Activated CD4-positive, alpha-beta T cell treated with anti-CD3 and anti-CD28 coated beads for 1 hour (primary cell): Measurements from ENCODE around the gene RNF152.

Experiments used
- DNase-seq: peaks from one replicate; pipeline ENCODE4 v3.0.0-alpha.2; 2020

The RNF152 gene

GRCh38 chr18:61852496-61852895 is 40.3 kb downstream of the RNF152 start:
- no peak for DNase-seq

DNA sequence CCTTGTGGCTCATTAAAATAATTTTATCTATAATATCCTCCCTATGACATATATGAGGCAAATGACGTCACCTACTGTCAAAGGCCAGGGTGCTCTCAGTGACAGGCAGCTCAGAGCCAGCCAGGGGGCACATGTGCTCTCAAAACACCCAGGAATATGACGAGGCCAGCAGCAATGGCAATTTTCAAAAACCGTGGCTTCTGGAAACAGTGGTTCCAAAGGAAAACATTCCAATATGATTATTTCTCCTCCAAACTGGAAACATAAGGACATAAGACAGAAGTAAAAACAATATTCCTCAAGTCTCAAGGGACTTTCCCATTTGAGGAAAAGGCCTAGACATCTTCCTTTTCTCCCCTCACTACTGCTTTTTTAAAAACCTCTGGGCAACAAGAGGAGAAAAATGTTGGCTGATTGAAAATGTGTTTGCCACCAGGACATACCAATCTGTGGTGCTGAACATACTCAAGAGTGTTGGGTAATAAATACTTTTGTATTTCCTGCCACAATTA is 40.8 kb downstream of the RNF152 start:
- DNase-seq = no peak

DNA sequence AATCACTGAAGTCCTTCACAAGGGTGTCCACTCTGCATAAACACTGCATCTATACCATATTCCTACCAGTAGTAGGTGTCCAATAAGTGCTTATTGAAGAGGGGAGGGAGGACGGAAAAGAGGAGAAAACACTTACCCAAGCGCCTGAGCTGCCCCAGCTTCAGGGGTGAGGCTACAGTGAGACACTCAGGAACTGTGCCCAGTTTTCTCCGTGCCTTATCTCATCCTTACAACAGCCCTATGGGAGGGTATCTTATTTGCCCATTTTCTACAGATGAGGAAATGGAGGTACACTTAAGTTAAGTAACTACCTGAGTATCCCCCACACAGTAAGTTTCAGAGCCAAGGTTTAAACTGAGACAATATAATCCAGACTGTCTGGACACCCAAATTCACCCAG is 41.5 kb downstream of the RNF152 start:
- no peak for DNase-seq

DNA sequence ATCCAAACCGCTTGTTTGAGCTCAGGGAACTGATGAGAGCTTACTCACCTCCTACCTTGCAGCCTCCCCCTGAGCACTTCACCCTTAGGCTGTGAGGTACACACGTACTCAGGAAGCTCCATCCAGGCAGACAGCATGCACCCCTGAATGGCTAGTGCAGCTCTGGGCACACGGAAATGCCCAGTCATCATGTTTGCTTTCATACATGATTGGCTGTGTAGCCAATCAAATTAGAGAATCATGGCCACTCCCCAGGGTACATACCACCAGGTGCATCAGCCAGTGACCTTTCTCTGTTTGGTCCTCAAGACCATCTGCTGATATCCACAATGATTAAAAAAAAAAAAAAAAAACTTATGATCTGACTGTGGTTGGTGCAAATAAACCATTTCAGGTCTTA is 42.1 kb downstream of the RNF152 start:
- DNase-seq = no peak

DNA sequence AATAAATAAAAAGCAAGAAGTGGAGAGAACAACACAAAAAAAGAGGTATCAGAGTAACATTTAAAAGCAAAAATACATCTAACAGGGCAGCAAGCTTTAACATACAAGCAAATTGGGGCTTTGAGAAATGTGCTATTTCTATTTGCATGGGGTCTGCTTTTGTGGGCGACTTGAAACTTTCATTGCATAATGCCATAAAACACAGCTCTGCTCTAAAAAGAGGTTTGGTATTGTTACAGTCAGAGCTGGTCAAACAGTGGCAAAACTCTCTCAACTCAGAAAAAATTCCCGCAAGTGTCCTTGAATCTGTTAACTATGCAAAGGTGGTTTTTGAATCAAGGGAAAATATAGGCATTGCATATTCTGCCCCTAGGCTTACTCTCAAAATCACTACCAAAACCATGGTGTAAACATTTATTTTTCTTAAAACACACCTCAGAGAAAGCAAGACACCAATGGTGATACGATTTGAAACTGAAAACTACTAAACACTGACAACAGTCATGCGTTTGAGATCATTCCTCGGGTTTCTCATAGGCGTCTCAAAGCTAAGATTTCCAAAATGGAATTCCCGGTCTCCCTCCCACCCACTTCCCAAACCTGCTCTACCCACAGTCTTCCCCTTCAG is 45.5 kb downstream of the RNF152 start:
- no peak for DNase-seq

- no peak for DNase-seq
Measured at GRCh38 chr18:61845197-61845596, 47.6 kb downstream of the RNF152 start.

DNA sequence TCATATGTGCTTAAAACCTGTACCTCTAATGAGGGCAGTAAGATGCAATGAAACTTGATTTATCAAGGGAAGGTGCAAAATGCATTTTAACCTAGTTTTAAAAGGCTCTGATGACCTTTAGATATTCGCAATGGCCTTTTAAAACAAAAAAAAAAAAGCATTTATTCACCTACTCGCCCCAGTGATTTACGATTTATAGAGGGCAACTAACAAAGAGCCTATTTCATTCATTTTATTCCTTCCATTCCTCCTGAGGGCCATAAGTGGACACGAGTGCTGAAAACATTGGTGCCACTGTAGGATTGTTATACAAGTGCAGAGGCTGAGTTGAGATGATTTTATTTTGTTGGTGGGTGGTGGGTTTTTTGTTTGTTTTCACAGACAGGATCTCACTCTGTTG is 48.1 kb downstream of the RNF152 start:
- DNase-seq = no peak

GRCh38 chr18:61842146-61842545 is 50.7 kb downstream of the RNF152 start:
- DNase-seq = no peak

DNA sequence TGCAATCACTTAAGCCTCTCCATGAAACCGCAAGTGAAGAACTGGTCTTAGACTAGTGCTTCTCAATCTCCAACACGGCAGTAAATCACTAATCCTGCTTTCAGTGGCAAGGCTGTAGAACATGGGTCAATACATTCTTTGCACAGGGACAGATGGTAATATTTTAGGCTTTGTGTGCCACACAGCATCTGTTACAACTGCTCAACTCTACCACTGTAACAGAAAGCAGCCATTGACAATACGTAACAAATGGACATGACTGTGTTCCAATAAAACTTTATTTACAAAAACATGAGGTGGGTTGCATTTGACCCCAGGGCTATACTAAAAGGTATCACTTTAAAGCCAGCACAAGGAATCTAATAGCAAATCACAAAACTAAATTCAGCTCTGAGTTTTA is 51.1 kb downstream of the RNF152 start:
- DNase-seq = no peak

GRCh38 chr18:61840324-61840723 is 52.5 kb downstream of the RNF152 start:
- no peak for DNase-seq

DNA sequence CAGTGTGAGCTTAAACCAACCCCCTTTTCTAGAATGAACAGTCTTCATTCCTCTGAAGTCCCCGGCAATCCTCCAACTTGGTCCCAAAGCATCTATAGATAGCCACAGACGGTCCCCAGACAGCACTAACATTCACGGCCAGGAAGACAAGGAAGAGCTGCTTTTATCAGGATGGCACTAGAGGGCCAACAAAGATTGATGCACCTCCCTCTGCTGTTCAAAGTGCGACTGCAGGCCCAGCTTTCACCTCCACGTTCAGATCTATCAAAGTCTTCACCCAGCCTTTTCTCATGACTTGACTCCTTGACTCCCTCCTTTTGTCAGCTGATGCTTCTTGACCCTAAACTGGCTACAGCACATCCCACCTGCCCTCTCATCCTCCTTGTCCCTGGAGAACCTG is 54.3 kb downstream of the RNF152 start:
- DNase-seq = no peak

DNA sequence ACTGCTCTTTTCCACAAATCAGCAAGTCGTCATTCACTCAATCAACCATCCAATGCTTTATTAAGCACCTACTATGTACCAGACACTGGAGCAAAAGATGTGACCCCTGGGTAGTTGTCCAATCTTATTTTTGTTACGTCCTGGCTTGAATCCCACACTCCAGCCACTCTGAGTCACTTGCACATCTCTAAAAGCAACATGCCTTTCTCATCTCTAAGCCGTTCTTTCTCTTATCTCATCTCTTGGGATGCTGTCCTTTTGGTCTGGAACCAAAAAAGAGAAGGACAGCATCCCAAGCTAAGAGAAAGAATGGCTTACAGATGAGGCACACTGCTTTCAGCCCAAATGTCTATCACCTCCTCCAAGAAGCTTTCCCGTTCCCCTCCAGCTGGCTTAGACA is 58.8 kb downstream of the RNF152 start:
- no peak for DNase-seq

GRCh38 chr18:61833387-61833786 is 59.4 kb downstream of the RNF152 start:
- no peak for DNase-seq

GRCh38 chr18:61832858-61833257 is 59.9 kb downstream of the RNF152 start:
- no peak for DNase-seq

- no peak for DNase-seq
Measured at GRCh38 chr18:61831071-61831470, 61.7 kb downstream of the RNF152 start.

DNA sequence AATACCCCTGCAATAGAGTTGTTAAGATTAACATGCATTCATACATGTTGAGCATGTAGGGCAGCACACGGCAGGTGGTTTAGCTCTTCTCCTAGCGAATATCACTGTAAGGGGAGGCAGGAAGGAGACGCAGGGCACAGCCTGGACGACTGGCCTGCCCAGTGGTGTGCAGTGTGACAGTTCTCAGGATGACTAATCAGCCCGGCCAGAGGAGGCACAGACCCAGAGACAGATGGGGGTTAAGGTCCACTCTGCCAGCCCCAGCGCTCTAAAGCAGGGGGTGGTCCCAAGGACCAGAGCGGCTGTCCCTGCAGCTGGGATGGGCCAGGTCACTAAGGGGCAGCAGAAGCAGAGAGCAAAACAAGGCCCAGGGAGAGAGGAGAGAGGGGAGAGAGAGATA is 63.7 kb downstream of the RNF152 start:
- DNase-seq = no peak

GRCh38 chr18:61827591-61827990 is 65.2 kb downstream of the RNF152 start:
- no peak for DNase-seq

DNA sequence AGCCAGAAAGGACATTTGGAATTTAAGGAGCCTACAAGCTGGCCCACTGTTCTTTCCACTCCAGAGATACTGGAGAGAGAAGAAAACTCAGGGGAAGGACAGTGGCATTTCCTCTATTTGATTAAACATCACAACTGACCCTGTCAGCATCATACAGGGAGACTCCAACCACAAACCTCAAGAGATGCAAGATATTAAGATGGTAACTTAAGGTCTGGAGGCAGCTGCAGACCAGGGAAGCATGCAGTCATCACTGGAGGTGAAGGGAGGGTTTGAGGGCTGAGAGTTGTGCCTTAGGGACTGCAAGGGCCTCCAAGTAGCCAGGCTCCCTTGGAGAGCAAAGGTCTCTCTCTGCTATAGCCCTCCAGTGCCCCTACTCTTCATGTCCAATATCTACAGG is 67.4 kb downstream of the RNF152 start:
- DNase-seq = no peak

DNA sequence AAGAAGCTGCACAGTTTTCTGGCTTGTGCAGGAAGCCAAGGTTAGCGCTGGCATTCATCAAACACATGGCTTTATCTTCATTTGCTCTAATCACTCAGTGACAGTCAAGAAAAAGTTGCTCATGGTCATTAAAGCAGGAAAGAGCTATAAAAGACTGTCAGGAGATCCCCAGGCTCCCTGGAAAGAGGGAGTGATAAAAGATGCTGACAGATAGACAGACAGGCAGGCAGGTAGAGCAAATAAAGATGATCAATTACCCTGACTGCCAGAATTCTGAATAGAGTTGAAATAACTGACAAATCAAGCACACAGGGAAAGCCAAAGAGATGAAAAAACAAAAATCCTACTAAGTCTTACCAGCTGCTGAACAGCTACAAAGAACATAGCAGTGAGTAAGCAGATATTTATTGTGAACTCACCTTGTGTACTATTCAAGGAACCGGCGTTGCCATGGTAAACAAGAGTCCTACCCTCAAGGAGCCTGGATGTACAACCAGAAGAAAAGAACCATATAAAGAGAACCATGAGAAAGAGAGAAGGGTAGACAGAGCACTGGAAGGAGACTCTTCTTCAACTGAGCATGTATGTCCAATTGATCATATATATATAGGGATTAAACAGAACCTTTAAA is 68.0 kb downstream of the RNF152 start:
- no peak for DNase-seq

DNA sequence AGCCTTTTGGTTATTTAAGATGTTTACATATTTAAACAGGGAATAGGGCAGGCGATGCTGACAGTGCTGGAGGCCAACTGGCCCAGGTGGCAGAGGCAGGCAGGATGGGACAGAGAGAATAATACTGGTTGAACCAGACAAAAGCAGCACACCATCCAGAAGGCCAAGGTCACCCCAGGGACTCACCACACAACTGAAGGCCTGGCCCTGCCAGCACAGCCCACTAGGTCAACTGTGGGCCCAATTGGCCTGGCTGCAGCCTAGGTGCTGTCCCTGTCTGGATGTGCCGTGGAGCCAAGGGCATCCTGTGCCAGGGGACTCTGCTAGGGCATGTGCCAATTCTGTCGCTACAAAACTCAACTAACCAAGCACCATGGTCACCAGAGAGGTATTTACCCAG is 69.2 kb downstream of the RNF152 start:
- no peak for DNase-seq

- DNase-seq = no peak
Measured at GRCh38 chr18:61822879-61823278, 69.9 kb downstream of the RNF152 start.

GRCh38 chr18:61821748-61822147 is 71.1 kb downstream of the RNF152 start:
- no peak for DNase-seq

GRCh38 chr18:61820882-61821281 is 71.9 kb downstream of the RNF152 start:
- DNase-seq = no peak

GRCh38 chr18:61817086-61817485 is 75.7 kb downstream of the RNF152 start:
- DNase-seq = no peak

DNA sequence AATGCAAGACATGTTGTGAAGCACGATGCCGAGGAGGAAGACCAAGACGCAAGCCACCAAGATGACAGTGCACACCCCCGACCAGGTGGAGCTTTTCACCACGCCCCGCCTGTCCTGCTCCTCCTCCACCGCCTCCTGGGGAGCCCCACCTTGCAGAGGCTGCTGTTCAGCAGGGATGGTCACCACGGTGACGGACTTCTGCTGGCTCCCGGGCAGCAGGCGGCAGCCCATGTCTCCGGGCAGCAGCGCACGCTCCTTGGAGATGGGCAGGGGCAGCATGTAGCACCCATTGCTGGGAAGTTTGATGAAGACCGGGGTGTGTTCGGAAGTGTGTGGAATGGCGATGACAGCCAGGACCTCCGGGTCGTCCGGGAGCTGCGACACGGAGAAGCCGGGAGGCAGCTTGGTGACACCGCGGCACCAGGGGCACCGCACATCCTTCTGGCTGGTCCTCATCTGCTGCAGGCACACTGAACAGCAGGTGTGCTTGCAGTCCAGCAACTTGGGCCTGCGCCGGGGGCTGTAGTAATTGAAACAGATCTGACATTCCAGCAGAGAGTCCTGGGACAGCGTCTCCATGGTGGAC is 76.8 kb downstream of the RNF152 start:
- no peak for DNase-seq
